Heart left ventricle (tissue), 13 donors: ENCODE measurements around the gene HES1.

ENCODE experiments used
- POLR2A ChIP-seq, 2 donors: fragments of 450-650 bp; IDR thresholded peaks; one replicate each; pipeline ENCODE4 v1.6.1; 2017; ENCODE audit warnings: antibody characterized with exemption in 2 of 2, mild to moderate bottlenecking in 2 of 2, moderate library complexity in 2 of 2
- TF ChIP-seq, protein P1 (sequence below), 12 donors: fragments of 200-600 bp; sonication (generic) in 4 of 12; IDR thresholded peaks; one replicate each; pipeline versions ENCODE4 v1.5.0 to v1.8.0; 2018 to 2022; ENCODE audit warnings: antibody characterized with exemption in 12 of 12, mild to moderate bottlenecking in 5 of 12
- donor health status: ischemic (EF 13 %, LVEDD 7.1; RV severe dilation, severe dysfunction).
- donor health status: DM: no; HTN: yes; CAD: no.
- donor health status: DM: no; HTN: no; CAD: no.
- donor health status: ischemic (EF 25% LVEDD 6.9; RV normal size, moderate dysfunction).
- donor health status: ischemic (EF 25% LVEDD 5.7; RV mildly dilated, moderate dysfunction).
- donor health status: ischemic (EF 35%, LVEDD 5.7; RV mildly dilated, moderate dysfunction).
- donor health status: nonischemic (EF 11% LVEDD 7.7; RV severe dilation, severe dysfunction).
- donor health status: DM: yes; HTN: yes; CAD: no.
- donor health status: PGD.
- donor health status: ischemic (EF 29% LVEDD 5.4; RV normal size, mild dysfunction).
- donor health status: nonischemic (EF 23%, LVEDD 6.1; RV moderate dilation, normal function).

DNA sequence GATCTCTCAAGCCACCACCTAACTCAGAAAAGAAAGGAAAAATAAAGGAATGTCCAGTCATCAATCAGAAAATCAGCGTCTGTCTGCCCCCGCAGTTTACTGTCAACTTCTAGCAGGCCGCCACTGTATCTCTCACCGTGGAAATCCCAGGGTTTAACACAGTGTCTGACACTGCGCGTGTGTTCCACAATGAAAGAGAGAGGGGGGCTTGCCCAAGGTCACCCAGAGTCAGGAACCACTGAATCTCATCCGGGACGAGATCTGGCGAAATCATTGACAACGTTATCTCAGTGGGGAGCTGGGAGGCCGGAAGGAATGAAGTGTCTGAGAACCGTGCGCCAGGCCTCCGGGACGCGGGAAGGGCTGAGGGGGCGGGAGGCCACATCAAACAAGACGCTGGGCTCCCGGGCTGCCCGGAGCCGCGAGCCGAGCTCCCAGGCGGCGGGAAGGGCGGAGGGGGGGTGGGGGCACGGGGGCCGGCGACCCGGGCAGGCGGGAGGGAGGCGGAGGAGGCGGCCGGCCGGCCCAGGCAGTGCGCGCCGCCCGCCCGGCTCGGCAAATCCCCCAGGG lies 2.2 kb upstream of the HES1 start:
- TF ChIP-seq, protein P1, sequence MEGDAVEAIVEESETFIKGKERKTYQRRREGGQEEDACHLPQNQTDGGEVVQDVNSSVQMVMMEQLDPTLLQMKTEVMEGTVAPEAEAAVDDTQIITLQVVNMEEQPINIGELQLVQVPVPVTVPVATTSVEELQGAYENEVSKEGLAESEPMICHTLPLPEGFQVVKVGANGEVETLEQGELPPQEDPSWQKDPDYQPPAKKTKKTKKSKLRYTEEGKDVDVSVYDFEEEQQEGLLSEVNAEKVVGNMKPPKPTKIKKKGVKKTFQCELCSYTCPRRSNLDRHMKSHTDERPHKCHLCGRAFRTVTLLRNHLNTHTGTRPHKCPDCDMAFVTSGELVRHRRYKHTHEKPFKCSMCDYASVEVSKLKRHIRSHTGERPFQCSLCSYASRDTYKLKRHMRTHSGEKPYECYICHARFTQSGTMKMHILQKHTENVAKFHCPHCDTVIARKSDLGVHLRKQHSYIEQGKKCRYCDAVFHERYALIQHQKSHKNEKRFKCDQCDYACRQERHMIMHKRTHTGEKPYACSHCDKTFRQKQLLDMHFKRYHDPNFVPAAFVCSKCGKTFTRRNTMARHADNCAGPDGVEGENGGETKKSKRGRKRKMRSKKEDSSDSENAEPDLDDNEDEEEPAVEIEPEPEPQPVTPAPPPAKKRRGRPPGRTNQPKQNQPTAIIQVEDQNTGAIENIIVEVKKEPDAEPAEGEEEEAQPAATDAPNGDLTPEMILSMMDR (IDR thresholded peaks at IDR 0.05) = no peak
- TF ChIP-seq POLR2A (IDR thresholded peaks at IDR 0.05) = no peak
